ACC112 (cell line): ENCODE data around the gene SDSL.

ENCODE experiments used
- H2AFZ ChIP-seq: fragments of 200-600 bp; sonication (generic); one replicate; pipeline ENCODE4 v1.6.0; 2017; ENCODE audit warnings: antibody characterized with exemption, low read length; ENCODE audit not compliant: unreplicated experiment
- H3K27ac ChIP-seq: fragments of 200-600 bp; sonication (generic); 2 replicates; pipeline ENCODE4 v1.5.1; 2014; ENCODE audit warnings: low read depth, mild to moderate bottlenecking, antibody characterized with exemption, low read length, moderate library complexity
- H3K27me3 ChIP-seq: fragments of 200-600 bp; sonication (generic); 2 replicates; pipeline ENCODE4 v1.6.1; 2014; ENCODE audit warnings: mild to moderate bottlenecking, antibody characterized with exemption, low read length, moderate library complexity, mixed read lengths; ENCODE audit not compliant: insufficient read depth
- H3K36me3 ChIP-seq: fragments of 200-600 bp; sonication (generic); 2 replicates; pipeline ENCODE4 v1.6.1; 2016; ENCODE audit warnings: mild to moderate bottlenecking, antibody characterized with exemption, low read length, moderate library complexity, mixed read lengths; ENCODE audit not compliant: insufficient read depth
- H3K4me1 ChIP-seq: fragments of 200-600 bp; sonication (generic); one replicate; pipeline ENCODE4 v1.6.1; 2016; ENCODE audit warnings: low read length, mixed read lengths; ENCODE audit not compliant: insufficient read depth, unreplicated experiment, control insufficient read depth
- H3K4me3 ChIP-seq: fragments of 200-600 bp; sonication (generic); 2 replicates; pipeline ENCODE4 v1.5.1; 2014; ENCODE audit warnings: mild to moderate bottlenecking, low read depth, low read length
- H3K79me2 ChIP-seq: fragments of 200-600 bp; sonication (generic); one replicate; pipeline ENCODE4 v1.6.0; 2016; ENCODE audit warnings: low read length; ENCODE audit not compliant: control insufficient read depth, unreplicated experiment, insufficient read depth

Gene SDSL

DNA sequence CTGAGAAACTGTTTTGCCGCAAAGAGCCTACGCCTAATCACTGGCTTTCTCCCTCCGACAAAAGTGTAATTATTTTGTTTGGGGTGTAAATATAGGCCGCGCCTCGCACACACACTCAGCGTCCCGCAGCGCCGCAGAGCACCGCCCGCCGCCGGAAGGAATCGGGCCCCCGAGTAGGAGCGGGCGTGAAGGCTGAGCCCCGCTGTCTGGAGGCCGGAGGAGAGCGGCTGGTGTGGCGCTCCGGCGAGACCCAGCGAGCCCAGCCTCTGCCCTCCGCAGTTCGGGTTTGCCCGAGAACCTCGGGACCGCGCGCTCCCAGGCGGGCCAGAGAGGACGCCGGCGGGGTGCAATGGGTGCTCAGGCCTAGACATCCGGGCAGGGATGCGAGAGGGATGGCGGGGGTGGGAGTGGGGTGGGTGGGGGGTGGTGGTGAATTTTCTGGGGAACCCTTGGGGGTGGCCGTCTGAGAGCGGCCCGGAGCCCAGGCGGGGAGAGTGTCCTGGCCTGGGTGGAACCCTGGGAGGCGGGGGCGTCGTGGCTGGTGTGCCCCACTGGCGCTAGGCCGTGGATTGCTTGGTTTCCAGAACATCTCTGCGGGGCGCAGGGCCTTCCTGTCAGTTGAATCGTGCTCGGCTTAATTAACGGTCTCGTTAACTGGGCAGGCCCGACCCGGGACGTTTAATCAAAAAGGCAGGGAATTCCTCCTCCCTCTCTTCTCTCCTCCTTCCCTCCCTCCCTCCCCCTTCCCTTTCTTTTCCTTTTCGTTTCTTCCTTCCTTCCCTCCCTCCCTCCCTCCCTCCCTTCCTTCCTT, 54.2 kb downstream of the SDSL start:
- Histone ChIP-seq H3K27ac (no peak overlapping the region), H3K27me3 (peaks cover 94% of the 10 kb centered on the region), H3K4me1 (peaks cover 4% of the 10 kb centered on the region), H3K79me2 (no peaks in the 10 kb centered on the region), H2AFZ (no peak overlapping the region), H3K36me3 (no peaks in the 10 kb centered on the region), H3K4me3 (no peak overlapping the region)

DNA sequence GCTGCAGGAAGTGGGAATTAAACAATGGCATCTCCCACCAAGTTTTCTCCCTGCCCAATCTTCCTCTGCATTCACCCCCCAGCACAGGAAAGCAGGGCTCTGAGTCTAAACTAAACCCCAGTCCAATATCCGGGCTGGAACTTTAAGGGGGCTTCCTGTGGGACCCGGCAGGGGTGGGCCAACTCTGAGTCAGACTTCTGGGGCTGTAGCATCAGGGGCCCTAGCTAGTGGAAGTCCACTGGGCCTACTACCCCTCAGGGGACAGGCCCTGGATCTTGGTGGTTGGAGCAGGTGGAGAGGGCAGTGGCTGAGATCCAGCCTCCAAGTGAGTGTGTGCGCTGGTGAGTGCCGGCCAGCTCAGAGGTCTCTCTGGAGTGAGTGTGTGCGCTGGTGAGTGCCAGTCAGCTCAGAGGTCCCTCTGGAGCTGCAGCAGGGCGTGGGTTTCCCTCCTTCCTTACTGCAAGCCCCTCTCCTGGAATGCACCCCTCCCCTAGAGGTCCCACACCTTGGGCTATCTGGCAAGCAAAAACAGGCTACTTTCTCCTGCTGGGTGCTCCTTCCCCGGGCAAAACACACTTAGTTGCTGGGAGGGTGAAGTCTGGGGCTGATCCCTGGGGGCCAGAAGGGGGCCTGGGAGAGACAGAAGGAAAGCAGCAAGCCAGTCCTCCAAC, 55.1 kb downstream of the SDSL start:
- H3K4me3 ChIP-seq = no peak overlapping the region
- no peaks in the 10 kb centered on the region for H3K36me3 ChIP-seq
- H3K27me3 ChIP-seq = peaks cover 92% of the 10 kb centered on the region
- no peaks in the 10 kb centered on the region for H3K79me2 ChIP-seq
- no peak overlapping the region for H3K27ac ChIP-seq
- H3K4me1 ChIP-seq = peaks cover 4% of the 10 kb centered on the region
- H2AFZ ChIP-seq = no peak overlapping the region

DNA sequence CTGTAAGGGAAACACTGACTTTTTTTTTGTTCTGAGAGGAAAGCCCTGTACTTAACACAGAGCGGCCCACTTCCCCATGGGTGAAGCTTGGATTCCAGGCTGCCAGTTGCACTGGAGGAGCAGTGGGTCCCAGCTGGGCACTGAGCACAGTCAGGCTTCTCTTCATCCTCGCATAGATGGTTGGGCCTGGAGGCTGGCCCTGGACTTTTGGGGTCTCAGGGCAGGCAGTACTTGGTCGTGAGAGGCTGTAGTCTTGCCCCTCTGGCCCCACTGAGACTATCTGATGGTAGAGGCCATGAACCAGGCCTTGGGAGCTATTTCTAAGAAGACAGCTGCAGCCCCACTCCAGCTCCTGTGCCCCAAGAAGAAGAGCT, 55.6 kb downstream of the SDSL start:
- Histone ChIP-seq H3K4me3 (no peak overlapping the region), H3K4me1 (peaks cover 4% of the 10 kb centered on the region), H3K27ac (no peak overlapping the region), H3K36me3 (no peaks in the 10 kb centered on the region), H3K79me2 (no peaks in the 10 kb centered on the region), H2AFZ (no peak overlapping the region), H3K27me3 (peaks cover 92% of the 10 kb centered on the region)

DNA sequence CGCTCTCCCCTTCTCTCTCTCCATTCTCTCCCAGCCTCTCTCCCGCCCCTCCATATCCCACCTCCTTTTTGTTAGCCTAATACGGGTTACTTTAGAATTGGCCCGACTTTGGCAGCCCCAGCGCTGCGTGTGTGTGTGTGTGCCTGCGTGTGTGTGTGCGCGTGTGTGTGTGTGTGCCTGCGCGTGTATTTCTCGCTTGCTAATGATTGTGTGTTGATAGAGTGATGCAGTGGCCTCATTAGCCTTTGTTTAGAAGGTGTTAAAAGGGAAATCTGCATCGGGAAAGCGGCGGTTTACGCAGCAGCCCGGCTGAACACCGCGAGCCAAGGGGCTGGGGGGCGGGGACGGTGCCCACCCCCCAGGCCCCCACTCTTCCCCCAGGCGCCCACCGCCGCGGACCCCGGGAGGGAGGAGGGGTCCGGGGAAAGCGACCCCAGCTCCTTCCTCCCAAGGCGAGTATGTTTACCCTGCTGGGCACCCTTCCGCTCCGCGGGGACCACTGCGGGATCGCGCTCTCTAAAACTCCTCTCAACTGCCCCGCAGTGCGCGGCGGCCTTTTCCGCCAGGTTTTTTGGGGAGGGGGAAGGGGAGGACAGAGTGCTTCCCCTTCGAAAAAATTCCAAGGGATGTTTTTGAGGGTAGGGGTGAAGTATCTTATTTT, 56.3 kb downstream of the SDSL start:
- Histone ChIP-seq H3K79me2 (no peaks in the 10 kb centered on the region), H3K4me3 (no peak overlapping the region), H3K27ac (no peak overlapping the region), H3K36me3 (no peaks in the 10 kb centered on the region), H3K27me3 (peaks cover 92% of the 10 kb centered on the region), H2AFZ (no peak overlapping the region), H3K4me1 (peaks cover 4% of the 10 kb centered on the region)

DNA sequence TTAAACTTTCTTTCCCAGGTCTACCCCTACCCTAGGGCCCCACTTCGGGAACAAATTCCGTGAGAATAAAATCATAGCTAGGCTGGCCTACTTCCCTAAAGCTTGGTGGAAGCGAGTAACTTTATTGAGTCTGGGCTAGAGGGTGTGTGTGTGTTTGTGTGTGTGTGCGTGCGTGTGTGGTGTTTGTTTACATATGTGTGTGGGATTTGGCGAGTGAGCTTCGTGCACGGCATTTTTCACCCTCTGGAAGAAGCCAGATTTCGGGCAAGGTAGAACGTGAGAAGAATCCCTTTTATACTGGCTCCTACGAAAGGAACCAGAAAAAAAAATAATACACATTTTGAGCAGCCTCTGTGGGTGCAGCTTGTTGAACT, 57.0 kb downstream of the SDSL start:
- peaks cover 92% of the 10 kb centered on the region for H3K27me3 ChIP-seq
- peaks cover 4% of the 10 kb centered on the region for H3K4me1 ChIP-seq

DNA sequence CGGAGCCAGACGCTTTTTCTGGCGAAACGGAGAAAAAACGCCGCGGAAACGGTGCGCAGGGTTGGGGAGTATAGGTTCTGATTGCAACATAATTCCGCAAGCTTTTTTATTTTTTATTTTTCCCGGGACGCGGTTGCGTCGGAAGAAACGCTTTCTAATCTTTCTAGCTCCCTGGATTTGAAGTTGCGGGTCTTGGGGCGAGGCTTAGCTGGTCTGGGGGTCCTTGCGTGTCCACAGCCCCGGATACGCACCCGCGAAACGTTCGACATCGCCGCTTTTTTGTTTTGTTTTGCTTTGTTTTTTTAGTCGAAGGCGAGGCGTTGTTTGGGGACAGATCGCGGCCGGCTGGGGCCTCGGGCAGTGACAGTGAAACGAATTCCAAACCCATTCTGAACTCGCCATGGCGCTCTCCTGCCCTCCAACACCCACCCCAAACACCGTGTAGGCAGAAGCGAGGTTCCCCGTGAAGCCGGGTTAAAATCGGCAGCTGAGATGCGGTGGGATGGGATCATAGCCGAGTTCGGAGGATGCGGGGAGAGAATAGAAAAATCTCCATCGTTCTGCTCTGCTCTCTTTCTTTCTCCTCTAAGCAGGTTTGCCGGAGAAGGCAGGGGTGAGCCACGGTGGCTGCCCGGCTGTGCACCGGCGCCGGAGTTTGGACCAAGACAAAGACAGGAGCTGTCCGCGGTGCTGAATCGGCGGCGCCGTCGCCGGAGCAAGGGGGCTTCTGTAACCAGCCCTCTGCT, 57.6 kb downstream of the SDSL start:
- Histone ChIP-seq H3K27ac (no peak overlapping the region), H2AFZ (no peak overlapping the region), H3K4me1 (no peaks in the 10 kb centered on the region), H3K27me3 (peaks cover 92% of the 10 kb centered on the region), H3K36me3 (no peaks in the 10 kb centered on the region), H3K4me3 (peak overlapping the region; percentile 47), H3K79me2 (no peaks in the 10 kb centered on the region)

More for the DNA sequence above, 57.0 kb downstream of the SDSL start:
- H3K27ac ChIP-seq = no peak overlapping the region
- H2AFZ ChIP-seq = no peak overlapping the region
- no peak overlapping the region for H3K4me3 ChIP-seq
- no peaks in the 10 kb centered on the region for H3K36me3 ChIP-seq
- H3K79me2 ChIP-seq = no peaks in the 10 kb centered on the region

DNA sequence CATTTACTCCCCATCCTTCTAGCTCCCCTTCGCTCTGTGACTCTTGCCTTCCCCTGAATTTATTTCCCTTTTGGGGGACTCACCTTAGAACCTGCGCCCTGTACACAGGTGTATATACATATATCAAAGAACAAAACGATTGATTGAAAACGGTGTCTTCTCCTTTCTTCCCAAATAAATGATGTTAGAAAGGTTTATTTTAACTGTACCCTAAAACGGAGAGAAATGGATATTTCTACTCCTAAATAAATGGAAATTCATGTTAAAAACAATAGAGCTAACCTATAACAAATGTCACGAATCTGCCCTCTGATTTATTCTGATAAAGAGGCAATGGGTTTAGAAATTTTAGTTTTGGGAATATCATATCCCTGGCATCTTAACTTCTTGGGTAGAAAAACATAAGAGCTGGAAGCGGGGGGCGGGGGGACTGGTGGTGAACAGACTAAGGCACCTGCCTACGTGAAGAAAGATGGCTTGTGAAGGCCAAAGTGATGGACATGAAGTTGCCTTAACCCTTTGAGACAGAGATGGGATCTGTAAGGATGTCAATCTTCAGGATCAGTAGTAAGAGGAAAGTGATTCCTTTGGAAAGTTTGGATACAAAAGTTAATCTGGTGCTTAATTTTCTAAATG, 58.3 kb downstream of the SDSL start:
- Histone ChIP-seq H3K27ac (no peak overlapping the region), H3K79me2 (no peaks in the 10 kb centered on the region), H2AFZ (no peak overlapping the region), H3K36me3 (no peaks in the 10 kb centered on the region), H3K4me1 (no peaks in the 10 kb centered on the region), H3K4me3 (no peak overlapping the region), H3K27me3 (peaks cover 92% of the 10 kb centered on the region)

DNA sequence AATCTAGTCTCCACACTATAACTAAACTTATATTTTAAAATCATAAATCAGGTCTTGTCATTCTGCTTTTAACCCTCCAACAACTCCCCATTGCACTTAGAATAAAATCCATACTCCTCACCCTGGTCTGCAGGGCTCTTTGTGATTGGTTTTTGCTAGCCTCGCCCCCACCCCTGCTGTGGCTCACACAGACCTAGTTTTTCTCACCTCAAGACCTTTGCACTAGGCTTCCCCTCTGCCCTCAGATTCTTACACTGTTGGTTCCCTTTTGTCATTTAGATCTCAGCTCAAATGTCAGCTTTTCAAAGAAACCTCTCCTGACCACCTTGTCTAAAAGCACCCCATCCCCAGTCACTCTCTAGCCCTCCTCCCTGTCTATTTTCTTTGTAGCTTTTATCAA, 60.2 kb downstream of the SDSL start:
- no peaks in the 10 kb centered on the region for H3K36me3 ChIP-seq
- H3K27me3 ChIP-seq = peaks cover 99% of the 10 kb centered on the region
- no peaks in the 10 kb centered on the region for H3K4me1 ChIP-seq
- H2AFZ ChIP-seq = no peak overlapping the region
- no peak overlapping the region for H3K4me3 ChIP-seq
- no peak overlapping the region for H3K27ac ChIP-seq
- no peaks in the 10 kb centered on the region for H3K79me2 ChIP-seq

DNA sequence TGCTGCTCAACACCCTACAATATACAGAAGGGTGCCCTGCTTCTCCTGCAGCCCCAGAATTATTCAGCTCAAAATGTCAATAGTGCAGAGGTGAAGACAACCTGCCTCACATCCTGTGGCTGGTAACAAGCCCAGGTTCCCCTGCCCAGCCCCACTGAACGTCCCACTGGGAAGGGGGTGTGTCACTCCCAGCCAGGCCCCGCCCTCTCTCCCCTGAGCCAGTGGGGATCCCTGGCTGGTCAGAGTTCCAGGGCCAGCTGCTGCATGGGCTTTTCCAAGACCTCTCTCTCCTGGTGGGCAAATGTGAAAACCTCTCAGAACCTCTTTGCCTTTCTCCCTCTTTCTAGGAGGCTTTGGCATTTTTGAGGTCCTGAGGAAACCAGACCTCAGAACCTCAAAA, 63.1 kb downstream of the SDSL start:
- Histone ChIP-seq H3K4me1 (no peaks in the 10 kb centered on the region), H3K4me3 (no peak overlapping the region), H2AFZ (no peak overlapping the region), H3K79me2 (no peaks in the 10 kb centered on the region), H3K27me3 (peaks cover 93% of the 10 kb centered on the region), H3K36me3 (no peaks in the 10 kb centered on the region), H3K27ac (no peak overlapping the region)

DNA sequence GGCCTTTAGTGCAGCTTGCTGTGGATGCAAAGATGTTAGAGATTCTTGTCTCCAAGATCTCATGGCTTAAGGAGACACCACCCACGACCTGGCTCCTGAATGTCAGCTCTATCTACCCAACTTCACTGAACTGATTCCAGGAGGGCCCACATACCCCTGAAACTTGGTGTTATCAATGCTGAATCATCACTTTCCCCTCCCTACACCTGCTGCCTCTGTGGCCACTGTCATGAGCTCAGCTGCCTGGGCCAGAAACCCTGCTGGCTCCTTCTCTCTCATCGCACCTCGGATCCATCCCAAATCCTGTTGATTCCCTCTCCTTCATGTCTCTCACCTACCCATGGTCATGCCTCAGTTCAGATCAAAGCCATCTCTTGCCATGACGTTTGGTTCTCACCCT, 64.5 kb downstream of the SDSL start:
- no peak overlapping the region for H2AFZ ChIP-seq
- peaks cover 84% of the 10 kb centered on the region for H3K27me3 ChIP-seq
- H3K36me3 ChIP-seq = no peaks in the 10 kb centered on the region
- H3K79me2 ChIP-seq = no peaks in the 10 kb centered on the region
- no peaks in the 10 kb centered on the region for H3K4me1 ChIP-seq
- no peak overlapping the region for H3K27ac ChIP-seq
- H3K4me3 ChIP-seq = no peak overlapping the region
